HepG2 (cell line): Measurements from ENCODE around the gene MIER1. TPM values are rescaled to one million over a fixed set of nuclear protein-coding genes. Genes with fewer than 3 reads are reported as not detected.

ENCODE experiments used
- ATAC-seq: fragments of 200-7000 bp; cut with Tn5 transposase; 3 replicates; pipeline ENCODE4 v1.9.1; 2020; ENCODE audit warnings: mild to moderate bottlenecking, moderate library complexity
- BruUV-seq: library from RNA; stranded (reverse); fragments of 400-500 nt; replicated peaks from 2 replicates; lab custom pipeline; 2021; lab: Mats Ljungman, UMichigan
- CTCF ChIA-PET: fragments of 300-600 bp; formaldehyde crosslinking; extraction: SDS; loops from one replicate; lab custom pipeline; 2021; ENCODE audit warnings: low total read pairs, inconsistent platforms, low intra/inter-chr PET ratio; lab: Yijun Ruan, JAX
- POLR2A ChIA-PET: fragments of 350-600 bp; sonication (Branson Sonifier 250); formaldehyde crosslinking; loops from one replicate; lab custom pipeline; 2020; ENCODE audit warnings: antibody characterized with exemption, inconsistent platforms; lab: Yijun Ruan, JAX
- DNase-seq: peaks from one replicate; pipeline ENCODE4 v3.0.0-alpha.2; 2015; ENCODE audit warnings: low spot score
- FAIRE-seq: peaks from 3 replicates; lab custom pipeline; 2011; peaks lifted over from hg19 to GRCh38; lab: Jason Lieb, UNC
- H2AFZ ChIP-seq: one replicate; pipeline ENCODE4 v1.6.1; 2011; ENCODE audit warnings: low read length, inconsistent platforms
- H3K27ac ChIP-seq: fragments of 300-600 bp; 3 replicates; pipeline ENCODE4 v1.8.0; 2011; ENCODE audit warnings: mixed run types, mild to moderate bottlenecking, mixed read lengths, low read length, inconsistent platforms; ENCODE audit not compliant: insufficient read depth; ENCODE audit errors: extremely low read length
- H3K27me3 ChIP-seq, 2 experiments: fragments of 200-600 bp in 1 of 2; 2 replicates in 1 of 2; 3 replicates in 1 of 2; pipeline versions ENCODE4 v1.6.0 to v1.8.0; 2011; ENCODE audit warnings: low read length in 2 of 2, mild to moderate bottlenecking in 2 of 2, moderate library complexity in 2 of 2, inconsistent platforms in 1 of 2; ENCODE audit not compliant: insufficient read depth in 2 of 2, control insufficient read depth in 1 of 2
- H3K36me3 ChIP-seq, 2 experiments: fragments of 200-600 bp in 1 of 2; replicated peaks in 1 of 2; 2 replicates in 1 of 2; 3 replicates in 1 of 2; pipeline versions ENCODE4 v1.5.1 to v1.8.0; 2011; ENCODE audit warnings: low read length in 2 of 2, inconsistent platforms in 1 of 2; ENCODE audit not compliant: insufficient read depth in 2 of 2, control insufficient read depth in 1 of 2
- H3K4me1 ChIP-seq: 2 replicates; pipeline ENCODE4 v1.5.1; 2012; ENCODE audit warnings: low read length, inconsistent platforms; ENCODE audit not compliant: insufficient read depth
- H3K4me2 ChIP-seq: 2 replicates; pipeline ENCODE4 v1.6.0; 2011; ENCODE audit warnings: low read depth, low read length, inconsistent platforms
- H3K4me3 ChIP-seq, 3 experiments: fragments of 200-600 bp in 1 of 3; sonication (generic), shearing (Covaris generic) in 1 of 3; replicated peaks in 1 of 3; 2 replicates each; pipeline ENCODE4 v1.5.1; 2011 to 2016; ENCODE audit warnings: low read length in 3 of 3, inconsistent platforms in 2 of 3, low read depth in 2 of 3, mild to moderate bottlenecking in 2 of 3, control low read depth in 1 of 3, mixed read lengths in 1 of 3; ENCODE audit not compliant: insufficient read depth in 1 of 3
- H3K79me2 ChIP-seq: one replicate; pipeline ENCODE4 v1.6.1; 2011; ENCODE audit warnings: low read length, inconsistent platforms; ENCODE audit not compliant: insufficient read depth
- H3K9ac ChIP-seq: 2 replicates; pipeline ENCODE4 v1.6.0; 2011; ENCODE audit warnings: mild to moderate bottlenecking, low read depth, low read length, inconsistent platforms; ENCODE audit not compliant: insufficient read depth
- H3K9me3 ChIP-seq: 2 replicates; pipeline ENCODE4 v1.5.1; 2012; ENCODE audit warnings: mild to moderate bottlenecking, low read length
- H4K20me1 ChIP-seq: 2 replicates; pipeline ENCODE4 v1.6.0; 2011; ENCODE audit warnings: inconsistent platforms, mild to moderate bottlenecking, low read length, moderate library complexity; ENCODE audit not compliant: insufficient read depth
- ADNP ChIP-seq: sonication (generic); formaldehyde crosslinking; IDR thresholded peaks from 2 replicates; pipeline ENCODE4 v1.4.0; 2020; ENCODE audit warnings: missing genetic modification reagents
- ASH2L ChIP-seq: fragments of 300-600, 200-600 bp; sonication (generic); IDR thresholded peaks from 2 replicates; pipeline ENCODE4 v1.7.0; 2017; ENCODE audit warnings: low read depth, mild to moderate bottlenecking, moderate library complexity, mixed read lengths, low read length; ENCODE audit not compliant: insufficient read length
- DNMT3B ChIP-seq: conservative IDR thresholded peaks from 2 replicates; pipeline ENCODE4 v1.6.1; 2016; ENCODE audit warnings: missing biosample characterization, control low read depth
- ETV5 ChIP-seq: IDR thresholded peaks from 2 replicates; pipeline ENCODE4 v1.6.1; 2018; ENCODE audit warnings: missing biosample characterization, missing genetic modification reagents, inconsistent platforms, borderline replicate concordance
- FLYWCH1 ChIP-seq: sonication (generic); formaldehyde crosslinking; IDR thresholded peaks from 2 replicates; pipeline ENCODE4 v1.8.1; 2023; ENCODE audit warnings: mild to moderate bottlenecking, missing genetic modification reagents
- HNF4A ChIP-seq: sonication (generic); formaldehyde crosslinking; IDR thresholded peaks from 2 replicates; pipeline ENCODE4 v1.4.0; 2020; ENCODE audit warnings: missing genetic modification reagents
- HNRNPL ChIP-seq: fragments of 200-400 bp; formaldehyde crosslinking; IDR thresholded peaks from 2 replicates; pipeline ENCODE4 v1.6.1; 2017; ENCODE audit warnings: mild to moderate bottlenecking, low read depth, low read length
- MED1 ChIP-seq: sonication (generic); formaldehyde crosslinking; IDR thresholded peaks from 2 replicates; pipeline ENCODE4 v1.4.0; 2020; ENCODE audit warnings: missing genetic modification reagents
- RBAK ChIP-seq: sonication (generic); formaldehyde crosslinking; IDR thresholded peaks from 2 replicates; pipeline ENCODE4 v1.5.1; 2020; ENCODE audit warnings: mild to moderate bottlenecking, missing genetic modification reagents
- SIN3B ChIP-seq: fragments of 150-350 bp; IDR thresholded peaks from 2 replicates; pipeline ENCODE4 v1.6.1; 2014; ENCODE audit warnings: low read length
- ZNF530 ChIP-seq: sonication (generic); formaldehyde crosslinking; IDR thresholded peaks from 2 replicates; pipeline ENCODE4 v1.5.0; 2020; ENCODE audit warnings: low read depth, mild to moderate bottlenecking, missing genetic modification reagents
- WGBS: methylation state at CpG from one replicate; pipeline ENCODE4 v1.1.6; 2017; ENCODE audit warnings: low lambda C conversion rate; 5-methylcytosine and 5-hydroxymethylcytosine counted together
- in situ Hi-C: cut with HindIII; loops from 2 replicates; pipeline ENCODE4 v1.10.0; 2017; ENCODE audit warnings: low pct_unique_long_range_greater_than_20kb; ENCODE audit not compliant: extremely low pct_ligation_motif_present
- intact Hi-C: fragments of 100-400 bp; cut with micrococcal nuclease; formaldehyde crosslinking; loops from one replicate; pipeline ENCODE4 v1.10.0; 2022; ENCODE audit not compliant: unreplicated experiment
- polyA plus RNA-seq, 8 experiments: library from polyadenylated mRNA; depleted of rRNA in 3 of 8; stranded (reverse) in 7 of 8; unstranded in 1 of 8; fragments of >200 nt; fragmentation: Illumina TruSeq in 4 of 8; extraction: Trizol in 4 of 8; gene quantifications; 2 replicates each; pipeline versions ENCODE4 v1.2.1 to v1.2.3, GENCODE V29; 2011 to 2016; ENCODE audit warnings: low read depth in 4 of 8, missing spikeins in 1 of 8, mixed read lengths in 1 of 8; ENCODE audit not compliant: insufficient read depth in 1 of 8
- total RNA-seq, 5 experiments: library from RNA; depleted of rRNA; stranded (reverse); fragments of >200 nt; fragmentation: Illumina TruSeq; extraction: Trizol; gene quantifications; 2 replicates each; pipeline ENCODE4 v1.2.3, GENCODE V29; 2016; ENCODE audit warnings: low read depth in 1 of 5
- TF ChIP-seq, protein P1 (sequence below): IDR thresholded peaks from 2 replicates; pipeline ENCODE4 v1.6.1; 2016; ENCODE audit warnings: control low read depth
- TF ChIP-seq, protein P2 (sequence below): sonication (generic); formaldehyde crosslinking; IDR thresholded peaks from 2 replicates; pipeline ENCODE4 v1.4.0; 2020; ENCODE audit warnings: mild to moderate bottlenecking, missing genetic modification reagents, borderline replicate concordance
- TF ChIP-seq, protein P3 (sequence below): sonication (generic); formaldehyde crosslinking; IDR thresholded peaks from 2 replicates; pipeline ENCODE4 v1.4.0; 2020; ENCODE audit warnings: missing genetic modification reagents
- TF ChIP-seq, protein P4 (sequence below): sonication (generic); formaldehyde crosslinking; IDR thresholded peaks from 2 replicates; pipeline ENCODE4 v1.4.0; 2020; ENCODE audit warnings: missing genetic modification reagents
- TF ChIP-seq, protein P5 (sequence below): sonication (generic); formaldehyde crosslinking; IDR thresholded peaks from 2 replicates; pipeline ENCODE4 v1.5.0; 2020; ENCODE audit warnings: missing genetic modification reagents, mild to moderate bottlenecking, borderline replicate concordance

MIER1 gene
- total and polyA plus RNA-seq, 2 of the 13 experiments (the other 11 are each of a cell fraction or from before 2014, with no cell fraction given) = 7.0 to 30.4 TPM

DNA sequence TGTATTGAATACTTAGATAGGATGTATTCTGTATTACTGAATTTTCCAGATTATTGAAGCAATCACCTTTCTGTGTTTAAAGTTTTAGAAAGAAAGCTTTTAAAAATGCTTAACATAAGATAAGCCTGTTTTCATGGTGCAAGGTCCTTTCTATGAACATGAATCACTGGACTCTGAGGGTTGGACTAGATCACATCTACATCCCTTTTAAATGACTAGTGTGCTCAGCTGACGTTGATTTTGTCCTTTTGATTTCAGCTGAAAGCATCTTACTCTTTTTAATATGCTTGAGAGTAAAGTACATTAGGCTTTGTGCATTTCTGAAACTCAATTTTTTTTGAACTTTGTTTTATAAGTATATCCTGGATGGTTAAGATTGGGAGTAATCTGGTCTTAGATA is 16.2 kb downstream of the MIER1 start:
- no peak overlapping the region for H3K9ac ChIP-seq
- H3K36me3 ChIP-seq = peaks cover 0 to 4% of the 10 kb centered on the region in 2 experiments; a peak in 3 of 5 replicates
- H2AFZ ChIP-seq = no peak overlapping the region
- no peaks in the 10 kb centered on the region; the same call in none of the 2 replicates for H4K20me1 ChIP-seq
- peak; percentile 71 for ATAC-seq
- CTCF ChIA-PET = no interaction called here
- H3K4me1 ChIP-seq = peaks cover 73% of the 10 kb centered on the region
- H3K27me3 ChIP-seq = no peaks in the 10 kb centered on the region
- H3K4me3 ChIP-seq = no peak overlapping the region
- peaks cover 77% of the 10 kb centered on the region for H3K79me2 ChIP-seq
- peak overlapping the region; percentile 30 for H3K27ac ChIP-seq
- H3K4me2 ChIP-seq = no peak overlapping the region
- H3K9me3 ChIP-seq = no peaks in the 10 kb centered on the region
- WGBS = 66% methylated on average over 1 of the region's 1 CpG
- BruUV-seq = no TSS peak
- POLR2A ChIA-PET = interaction anchor here (0.8 kb wide), 1 partner anchor 11 kb away, joined by 3 read pairs; no protein-coding TSS in a partner anchor
- FAIRE-seq = no peak
- peak; percentile 46 for DNase-seq
- intact Hi-C loops (no loop called here), in situ Hi-C loops (loop anchor here (25.0 kb wide), 1 partner anchor 471 kb away; no protein-coding TSS in a partner anchor)
- TF ChIP-seq DNMT3B (CRISPR knock-in tag) = no peak
- TF ChIP-seq HNRNPL = no peak
- TF ChIP-seq ZNF530 (CRISPR knock-in tag) = no peak
- no peak for TF ChIP-seq SIN3B
- TF ChIP-seq RBAK = no peak
- TF ChIP-seq, protein P1, sequence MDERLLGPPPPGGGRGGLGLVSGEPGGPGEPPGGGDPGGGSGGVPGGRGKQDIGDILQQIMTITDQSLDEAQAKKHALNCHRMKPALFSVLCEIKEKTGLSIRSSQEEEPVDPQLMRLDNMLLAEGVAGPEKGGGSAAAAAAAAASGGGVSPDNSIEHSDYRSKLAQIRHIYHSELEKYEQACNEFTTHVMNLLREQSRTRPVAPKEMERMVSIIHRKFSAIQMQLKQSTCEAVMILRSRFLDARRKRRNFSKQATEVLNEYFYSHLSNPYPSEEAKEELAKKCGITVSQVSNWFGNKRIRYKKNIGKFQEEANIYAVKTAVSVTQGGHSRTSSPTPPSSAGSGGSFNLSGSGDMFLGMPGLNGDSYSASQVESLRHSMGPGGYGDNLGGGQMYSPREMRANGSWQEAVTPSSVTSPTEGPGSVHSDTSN (CRISPR knock-in tag) = no peak
- TF ChIP-seq, protein P2, sequence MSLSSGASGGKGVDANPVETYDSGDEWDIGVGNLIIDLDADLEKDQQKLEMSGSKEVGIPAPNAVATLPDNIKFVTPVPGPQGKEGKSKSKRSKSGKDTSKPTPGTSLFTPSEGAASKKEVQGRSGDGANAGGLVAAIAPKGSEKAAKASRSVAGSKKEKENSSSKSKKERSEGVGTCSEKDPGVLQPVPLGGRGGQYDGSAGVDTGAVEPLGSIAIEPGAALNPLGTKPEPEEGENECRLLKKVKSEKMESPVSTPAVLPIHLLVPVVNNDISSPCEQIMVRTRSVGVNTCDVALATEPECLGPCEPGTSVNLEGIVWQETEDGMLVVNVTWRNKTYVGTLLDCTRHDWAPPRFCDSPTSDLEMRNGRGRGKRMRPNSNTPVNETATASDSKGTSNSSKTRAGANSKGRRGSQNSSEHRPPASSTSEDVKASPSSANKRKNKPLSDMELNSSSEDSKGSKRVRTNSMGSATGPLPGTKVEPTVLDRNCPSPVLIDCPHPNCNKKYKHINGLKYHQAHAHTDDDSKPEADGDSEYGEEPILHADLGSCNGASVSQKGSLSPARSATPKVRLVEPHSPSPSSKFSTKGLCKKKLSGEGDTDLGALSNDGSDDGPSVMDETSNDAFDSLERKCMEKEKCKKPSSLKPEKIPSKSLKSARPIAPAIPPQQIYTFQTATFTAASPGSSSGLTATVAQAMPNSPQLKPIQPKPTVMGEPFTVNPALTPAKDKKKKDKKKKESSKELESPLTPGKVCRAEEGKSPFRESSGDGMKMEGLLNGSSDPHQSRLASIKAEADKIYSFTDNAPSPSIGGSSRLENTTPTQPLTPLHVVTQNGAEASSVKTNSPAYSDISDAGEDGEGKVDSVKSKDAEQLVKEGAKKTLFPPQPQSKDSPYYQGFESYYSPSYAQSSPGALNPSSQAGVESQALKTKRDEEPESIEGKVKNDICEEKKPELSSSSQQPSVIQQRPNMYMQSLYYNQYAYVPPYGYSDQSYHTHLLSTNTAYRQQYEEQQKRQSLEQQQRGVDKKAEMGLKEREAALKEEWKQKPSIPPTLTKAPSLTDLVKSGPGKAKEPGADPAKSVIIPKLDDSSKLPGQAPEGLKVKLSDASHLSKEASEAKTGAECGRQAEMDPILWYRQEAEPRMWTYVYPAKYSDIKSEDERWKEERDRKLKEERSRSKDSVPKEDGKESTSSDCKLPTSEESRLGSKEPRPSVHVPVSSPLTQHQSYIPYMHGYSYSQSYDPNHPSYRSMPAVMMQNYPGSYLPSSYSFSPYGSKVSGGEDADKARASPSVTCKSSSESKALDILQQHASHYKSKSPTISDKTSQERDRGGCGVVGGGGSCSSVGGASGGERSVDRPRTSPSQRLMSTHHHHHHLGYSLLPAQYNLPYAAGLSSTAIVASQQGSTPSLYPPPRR (CRISPR knock-in tag) = no peak
- TF ChIP-seq, protein P3, sequence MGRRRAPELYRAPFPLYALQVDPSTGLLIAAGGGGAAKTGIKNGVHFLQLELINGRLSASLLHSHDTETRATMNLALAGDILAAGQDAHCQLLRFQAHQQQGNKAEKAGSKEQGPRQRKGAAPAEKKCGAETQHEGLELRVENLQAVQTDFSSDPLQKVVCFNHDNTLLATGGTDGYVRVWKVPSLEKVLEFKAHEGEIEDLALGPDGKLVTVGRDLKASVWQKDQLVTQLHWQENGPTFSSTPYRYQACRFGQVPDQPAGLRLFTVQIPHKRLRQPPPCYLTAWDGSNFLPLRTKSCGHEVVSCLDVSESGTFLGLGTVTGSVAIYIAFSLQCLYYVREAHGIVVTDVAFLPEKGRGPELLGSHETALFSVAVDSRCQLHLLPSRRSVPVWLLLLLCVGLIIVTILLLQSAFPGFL (CRISPR knock-in tag) = no peak
- TF ChIP-seq MED1 = no peak
- peak; percentile 4 for TF ChIP-seq ASH2L
- TF ChIP-seq, protein P4, sequence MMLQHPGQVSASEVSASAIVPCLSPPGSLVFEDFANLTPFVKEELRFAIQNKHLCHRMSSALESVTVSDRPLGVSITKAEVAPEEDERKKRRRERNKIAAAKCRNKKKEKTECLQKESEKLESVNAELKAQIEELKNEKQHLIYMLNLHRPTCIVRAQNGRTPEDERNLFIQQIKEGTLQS (CRISPR knock-in tag) = no peak
- TF ChIP-seq ADNP (CRISPR knock-in tag) = no peak
- no peak for TF ChIP-seq ETV5 (CRISPR knock-in tag)
- 0 out of 2 replicates have a peak, but pooled peaks have one; percentile 12 for TF ChIP-seq HNF4A (CRISPR knock-in tag)
- TF ChIP-seq, protein P5, sequence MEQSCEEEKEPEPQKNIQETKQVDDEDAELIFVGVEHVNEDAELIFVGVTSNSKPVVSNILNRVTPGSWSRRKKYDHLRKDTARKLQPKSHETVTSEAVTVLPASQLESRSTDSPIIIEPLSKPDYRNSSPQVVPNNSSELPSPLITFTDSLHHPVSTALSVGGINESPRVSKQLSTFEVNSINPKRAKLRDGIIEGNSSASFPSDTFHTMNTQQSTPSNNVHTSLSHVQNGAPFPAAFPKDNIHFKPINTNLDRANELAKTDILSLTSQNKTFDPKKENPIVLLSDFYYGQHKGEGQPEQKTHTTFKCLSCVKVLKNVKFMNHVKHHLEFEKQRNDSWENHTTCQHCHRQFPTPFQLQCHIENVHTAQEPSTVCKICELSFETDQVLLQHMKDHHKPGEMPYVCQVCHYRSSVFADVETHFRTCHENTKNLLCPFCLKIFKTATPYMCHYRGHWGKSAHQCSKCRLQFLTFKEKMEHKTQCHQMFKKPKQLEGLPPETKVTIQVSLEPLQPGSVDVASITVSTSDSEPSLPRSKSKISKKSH (CRISPR knock-in tag) = no peak
- TF ChIP-seq FLYWCH1 = no peak
